Endodermal cell (in vitro differentiated cells): ENCODE data around the gene LAG3. TPM values are rescaled to one million over a fixed set of nuclear protein-coding genes. Genes with fewer than 3 reads are reported as not detected.

Experiments
- DNase-seq: peaks from one replicate; pipeline ENCODE4 v3.0.0-alpha.2; 2017
- H3K27ac ChIP-seq: 2 replicates; pipeline ENCODE4 v1.5.1; 2013; ENCODE audit warnings: mild to moderate bottlenecking, low read depth, low read length, moderate library complexity
- H3K27me3 ChIP-seq: 2 replicates; pipeline ENCODE4 v1.6.1; 2013; ENCODE audit warnings: mild to moderate bottlenecking, low read length, moderate library complexity; ENCODE audit not compliant: insufficient read depth, control insufficient read depth, poor library complexity, severe bottlenecking
- H3K36me3 ChIP-seq: 2 replicates; pipeline ENCODE4 v1.7.0; 2013; ENCODE audit warnings: mild to moderate bottlenecking, low read length, moderate library complexity; ENCODE audit not compliant: control insufficient read depth, insufficient read depth
- H3K4me1 ChIP-seq: one replicate; pipeline ENCODE4 v1.7.0; 2013; ENCODE audit warnings: low read length; ENCODE audit not compliant: control insufficient read depth, insufficient read depth
- H3K4me3 ChIP-seq: 2 replicates; pipeline ENCODE4 v1.5.1; 2013; ENCODE audit warnings: mild to moderate bottlenecking, low read length, moderate library complexity
- H3K9ac ChIP-seq: 2 replicates; pipeline ENCODE4 v1.6.1; 2013; ENCODE audit warnings: mild to moderate bottlenecking, low read length, moderate library complexity; ENCODE audit not compliant: poor library complexity, severe bottlenecking; ENCODE audit errors: extremely low read depth
- H3K9me3 ChIP-seq: 2 replicates; pipeline ENCODE4 v1.6.1; 2013; ENCODE audit warnings: mild to moderate bottlenecking, low read length, moderate library complexity; ENCODE audit not compliant: control insufficient read depth
- H3K27ac Mint-ChIP-seq: 2 replicates; pipeline ENCODE4 v1.8.0; 2020; ENCODE audit warnings: mixed read lengths
- H3K27me3 Mint-ChIP-seq: 2 replicates; pipeline ENCODE4 v1.8.0; 2021; ENCODE audit warnings: mild to moderate bottlenecking, mixed read lengths; ENCODE audit not compliant: insufficient read depth
- H3K36me3 Mint-ChIP-seq: 2 replicates; pipeline ENCODE4 v1.8.0; 2020; ENCODE audit warnings: low read depth, mixed read lengths
- H3K4me1 Mint-ChIP-seq: 2 replicates; pipeline ENCODE4 v1.8.0; 2020; ENCODE audit warnings: mixed read lengths
- H3K4me3 Mint-ChIP-seq: 2 replicates; pipeline ENCODE4 v1.8.0; 2020; ENCODE audit warnings: mild to moderate bottlenecking, moderate library complexity, mixed read lengths
- H3K9me3 Mint-ChIP-seq: 2 replicates; pipeline ENCODE4 v1.8.0; 2020; ENCODE audit warnings: mild to moderate bottlenecking, mixed read lengths
- WGBS, 2 experiments: methylation state at CpG; one replicate each; pipeline versions ENCODE4 v1.1.5 to v1.1.7; 2013; ENCODE audit warnings: missing lambda C conversion rate in 2 of 2, mixed read lengths in 1 of 2; ENCODE audit not compliant: insufficient coverage in 1 of 2, insufficient read length in 1 of 2; 5-methylcytosine and 5-hydroxymethylcytosine counted together
- total RNA-seq, 2 donors: library from RNA; stranded (reverse); fragmentation: NEBNext Ultra II Directional in 1 of 2; extraction: Animal tissue kit (Norgen Biotek cat#: 25700) in 1 of 2; gene quantifications; 2 replicates in 1 of 2; 3 replicates in 1 of 2; pipeline ENCODE4 v1.2.1, GENCODE V29; 2021
- TF ChIP-seq, protein P1 (sequence below): fragments of 200-600 bp; sonication (generic); conservative IDR thresholded peaks from 2 replicates; pipeline ENCODE4 v1.5.0; 2021; ENCODE audit warnings: antibody characterized with exemption, mild to moderate bottlenecking

Gene LAG3
- total RNA-seq, 2 donors from 2014 or later = 1.9 to 7.3 TPM

- Histone ChIP-seq H3K36me3 (no peaks in the 10 kb centered on the region), H3K9ac (no peak overlapping the region), H3K4me3 (no peak overlapping the region), H3K4me1 (peaks cover 5% of the 10 kb centered on the region), H3K27me3 (no peaks in the 10 kb centered on the region), H3K9me3 (no peaks in the 10 kb centered on the region), H3K27ac (no peak overlapping the region)
- Mint-ChIP-seq H3K27ac (no peak overlapping the region), H3K4me1 (peaks cover 25% of the 10 kb centered on the region), H3K4me3 (no peak overlapping the region), H3K36me3 (no peaks in the 10 kb centered on the region), H3K9me3 (no peaks in the 10 kb centered on the region), H3K27me3 (peaks cover 5% of the 10 kb centered on the region)
- WGBS, 2 experiments = 89 to 95% methylated on average over 7 to 8 of the region's 8 CpGs
- DNase-seq = no peak
- TF ChIP-seq, protein P1, sequence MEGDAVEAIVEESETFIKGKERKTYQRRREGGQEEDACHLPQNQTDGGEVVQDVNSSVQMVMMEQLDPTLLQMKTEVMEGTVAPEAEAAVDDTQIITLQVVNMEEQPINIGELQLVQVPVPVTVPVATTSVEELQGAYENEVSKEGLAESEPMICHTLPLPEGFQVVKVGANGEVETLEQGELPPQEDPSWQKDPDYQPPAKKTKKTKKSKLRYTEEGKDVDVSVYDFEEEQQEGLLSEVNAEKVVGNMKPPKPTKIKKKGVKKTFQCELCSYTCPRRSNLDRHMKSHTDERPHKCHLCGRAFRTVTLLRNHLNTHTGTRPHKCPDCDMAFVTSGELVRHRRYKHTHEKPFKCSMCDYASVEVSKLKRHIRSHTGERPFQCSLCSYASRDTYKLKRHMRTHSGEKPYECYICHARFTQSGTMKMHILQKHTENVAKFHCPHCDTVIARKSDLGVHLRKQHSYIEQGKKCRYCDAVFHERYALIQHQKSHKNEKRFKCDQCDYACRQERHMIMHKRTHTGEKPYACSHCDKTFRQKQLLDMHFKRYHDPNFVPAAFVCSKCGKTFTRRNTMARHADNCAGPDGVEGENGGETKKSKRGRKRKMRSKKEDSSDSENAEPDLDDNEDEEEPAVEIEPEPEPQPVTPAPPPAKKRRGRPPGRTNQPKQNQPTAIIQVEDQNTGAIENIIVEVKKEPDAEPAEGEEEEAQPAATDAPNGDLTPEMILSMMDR = no peak
Measured at GRCh38 chr12:6757028-6757690, 15.2 kb upstream of the LAG3 start.

DNA sequence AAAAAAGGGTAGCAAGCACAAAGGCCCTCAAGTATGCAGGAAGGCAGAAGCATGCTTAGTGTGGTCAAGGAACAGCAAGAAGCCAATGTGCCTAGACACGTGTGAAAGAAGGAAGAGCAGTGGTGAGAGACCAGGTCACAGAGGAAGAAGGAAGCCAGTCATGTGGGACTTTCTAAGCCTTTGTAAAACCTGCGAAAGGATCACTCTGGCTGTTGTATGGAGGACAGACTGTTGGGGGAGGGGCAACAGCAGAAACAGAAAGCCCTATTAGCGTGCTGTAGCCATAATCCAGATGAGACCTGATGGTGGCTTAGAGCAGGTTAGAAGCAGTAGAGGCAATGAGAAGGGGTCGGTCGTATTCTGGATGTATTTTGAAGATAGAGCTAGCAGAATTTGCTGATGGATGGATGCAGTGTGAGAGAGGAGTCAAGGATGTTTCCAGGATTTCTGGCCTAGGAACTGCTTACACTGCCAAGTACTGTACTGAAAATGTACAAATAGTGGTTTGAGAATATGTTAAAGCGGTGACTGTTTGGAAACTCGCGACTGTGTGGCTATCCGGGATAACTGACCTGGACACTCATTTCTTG, 13.7 kb upstream of the LAG3 start:
- no peak overlapping the region for H3K4me3 Mint-ChIP-seq
- Histone ChIP-seq H3K4me1 (peaks cover 11% of the 10 kb centered on the region), H3K9ac (no peak overlapping the region), H3K4me3 (no peak overlapping the region), H3K27me3 (no peaks in the 10 kb centered on the region), H3K27ac (no peak overlapping the region), H3K36me3 (no peaks in the 10 kb centered on the region), H3K9me3 (no peaks in the 10 kb centered on the region)
- H3K4me1 Mint-ChIP-seq = peaks cover 32% of the 10 kb centered on the region
- H3K36me3 Mint-ChIP-seq = no peaks in the 10 kb centered on the region
- no peak overlapping the region for H3K27ac Mint-ChIP-seq
- no peaks in the 10 kb centered on the region for H3K9me3 Mint-ChIP-seq
- DNase-seq = no peak
- peaks cover 5% of the 10 kb centered on the region for H3K27me3 Mint-ChIP-seq
- WGBS, 2 experiments = 88 to 90% methylated on average over 8 to 9 of the region's 9 CpGs
- TF ChIP-seq, protein P1 = no peak

DNA sequence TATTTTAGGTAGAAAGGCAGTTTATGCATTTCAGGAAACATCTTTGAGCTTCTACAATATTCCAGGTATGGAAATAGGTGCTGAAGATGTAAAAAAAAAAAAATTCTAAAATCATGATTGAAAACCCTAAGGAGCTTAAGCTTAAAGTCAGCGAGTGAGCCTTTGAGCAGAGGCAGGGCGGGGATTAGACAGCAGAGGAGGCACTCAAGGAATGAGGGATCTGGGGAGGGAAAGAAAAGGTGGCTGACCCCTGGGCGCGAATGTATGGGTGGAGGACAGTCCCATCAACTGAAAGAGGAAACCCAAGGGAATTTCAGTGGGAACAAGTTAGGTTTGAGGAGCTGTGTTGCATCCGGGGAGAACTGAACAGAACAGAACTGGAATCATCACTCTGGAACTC, 12.6 kb upstream of the LAG3 start:
- Mint-ChIP-seq H3K4me3 (no peak overlapping the region), H3K27ac (no peak overlapping the region), H3K27me3 (peaks cover 5% of the 10 kb centered on the region), H3K9me3 (no peaks in the 10 kb centered on the region), H3K36me3 (no peaks in the 10 kb centered on the region), H3K4me1 (peaks cover 29% of the 10 kb centered on the region)
- Histone ChIP-seq H3K9ac (no peak overlapping the region), H3K36me3 (no peaks in the 10 kb centered on the region), H3K4me3 (no peak overlapping the region), H3K4me1 (peaks cover 8% of the 10 kb centered on the region), H3K27me3 (no peaks in the 10 kb centered on the region), H3K9me3 (no peaks in the 10 kb centered on the region), H3K27ac (no peak overlapping the region)
- TF ChIP-seq, protein P1 = no peak
- WGBS, 2 experiments = 88 to 92% methylated on average over 5 of the region's 5 CpGs
- DNase-seq = no peak
